Fibroblast of upper back skin (primary cell): ENCODE measurements around the gene AURKAIP1.
"Not testable (repeated sequence)": the region's sequence is repeated elsewhere in the genome, so short reads cannot be mapped to it uniquely, and the experiment has no call there.

Experiments
- DNase-seq: peaks from one replicate; pipeline ENCODE4 v3.0.0-alpha.2; 2013

Gene AURKAIP1

GRCh38 chr1:1385339-1385738 lies 10.3 kb upstream of the AURKAIP1 start:
- DNase-seq: not testable (repeated sequence)

GRCh38 chr1:1381294-1381693 lies 6.3 kb upstream of the AURKAIP1 start:
- no peak for DNase-seq

GRCh38 chr1:1380860-1381259 lies 5.9 kb upstream of the AURKAIP1 start:
- DNase-seq: no peak

GRCh38 chr1:1377540-1378205 lies 2.7 kb upstream of the AURKAIP1 start:
- no peak for DNase-seq

GRCh38 chr1:1376551-1377226 lies 1.7 kb upstream of the AURKAIP1 start:
- no peak for DNase-seq

GRCh38 chr1:1374589-1374928 lies 448 bp downstream of the AURKAIP1 start:
- no peak for DNase-seq

GRCh38 chr1:1373815-1374588 lies 1.0 kb downstream of the AURKAIP1 start:
- no peak for DNase-seq

GRCh38 chr1:1373051-1373814 lies 1.8 kb downstream of the AURKAIP1 start:
- DNase-seq: no peak

- no peak for DNase-seq
Observed at GRCh38 chr1:1371746-1372711, 3.0 kb downstream of the AURKAIP1 start.

GRCh38 chr1:1371364-1371745 lies 3.7 kb downstream of the AURKAIP1 start:
- DNase-seq: no peak

- DNase-seq: no peak
Observed at GRCh38 chr1:1370771-1371300, 4.2 kb downstream of the AURKAIP1 start.

GRCh38 chr1:1370094-1370493 lies 4.9 kb downstream of the AURKAIP1 start:
- not testable (repeated sequence) for DNase-seq

- DNase-seq: no peak
Observed at GRCh38 chr1:1367315-1367714, 7.7 kb downstream of the AURKAIP1 start.

GRCh38 chr1:1366699-1367066 lies 8.3 kb downstream of the AURKAIP1 start:
- DNase-seq: no peak

GRCh38 chr1:1365875-1366698 lies 8.9 kb downstream of the AURKAIP1 start:
- no peak for DNase-seq

GRCh38 chr1:1364266-1364665 lies 10.7 kb downstream of the AURKAIP1 start:
- no peak for DNase-seq

- peak; percentile 87 for DNase-seq
Observed at GRCh38 chr1:1361982-1362423, 13.0 kb downstream of the AURKAIP1 start.

GRCh38 chr1:1361233-1361981 lies 13.6 kb downstream of the AURKAIP1 start:
- DNase-seq: no peak

- DNase-seq: peak; percentile 96
Observed at GRCh38 chr1:1360506-1361169, 14.4 kb downstream of the AURKAIP1 start.
